CD14-positive monocyte (primary cell): Measurements from ENCODE around the gene NEO1. TPM values are rescaled to one million over a fixed set of nuclear protein-coding genes. Genes with fewer than 3 reads are reported as not detected.

Experiments used
- DNase-seq, 3 donors: peaks; one replicate each; pipeline ENCODE4 v3.0.0-alpha.2; 2011 to 2022
- H2AFZ ChIP-seq: 2 replicates; pipeline ENCODE4 v1.6.0; 2012; ENCODE audit warnings: mild to moderate bottlenecking, low read depth, low read length, inconsistent platforms; ENCODE audit not compliant: insufficient read depth, poor library complexity, severe bottlenecking
- H3K27ac ChIP-seq, 2 donors: 1 replicate in 1 of 2; 2 replicates in 1 of 2; pipeline ENCODE4 v1.5.1; 2012 to 2013; ENCODE audit warnings: low read length in 2 of 2, control low read depth in 1 of 2, inconsistent platforms in 1 of 2, low read depth in 1 of 2, mild to moderate bottlenecking in 1 of 2
- H3K27me3 ChIP-seq, 2 donors: one replicate each; pipeline versions ENCODE4 v1.6.0 to v1.6.1; 2011 to 2013; ENCODE audit warnings: low read length in 2 of 2; ENCODE audit not compliant: control insufficient read depth in 2 of 2, insufficient read depth in 2 of 2
- H3K36me3 ChIP-seq, 2 donors: replicated peaks in 1 of 2; 1 replicate in 1 of 2; 2 replicates in 1 of 2; pipeline versions ENCODE4 v1.5.1 to v1.6.1; 2012 to 2013; ENCODE audit warnings: low read length in 2 of 2, control low read depth in 1 of 2, inconsistent platforms in 1 of 2, mild to moderate bottlenecking in 1 of 2; ENCODE audit not compliant: insufficient read depth in 2 of 2, control insufficient read depth in 1 of 2
- H3K4me1 ChIP-seq, 2 donors: 1 replicate in 1 of 2; 2 replicates in 1 of 2; pipeline versions ENCODE4 v1.5.1 to v1.6.1; 2012 to 2013; ENCODE audit warnings: low read length in 2 of 2, control low read depth in 1 of 2, inconsistent platforms in 1 of 2, mild to moderate bottlenecking in 1 of 2, moderate library complexity in 1 of 2; ENCODE audit not compliant: insufficient read depth in 2 of 2, control insufficient read depth in 1 of 2
- H3K4me2 ChIP-seq: replicated peaks from 2 replicates; pipeline ENCODE3; 2012; ENCODE audit warnings: low read length, moderate library complexity, mild to moderate bottlenecking; ENCODE audit not compliant: poor library complexity, severe bottlenecking; ENCODE audit errors: extremely low read depth
- H3K4me3 ChIP-seq, 3 experiments: fragments of 200-600 bp in 1 of 3; sonication (generic) in 1 of 3; replicated peaks in 1 of 3; 1 replicate in 2 of 3; 2 replicates in 1 of 3; pipeline ENCODE4 v1.5.1; 2011 to 2013; ENCODE audit warnings: low read length in 3 of 3, mild to moderate bottlenecking in 3 of 3, control low read depth in 2 of 3, low read depth in 2 of 3, inconsistent platforms in 1 of 3, moderate library complexity in 1 of 3
- H3K79me2 ChIP-seq: 2 replicates; pipeline ENCODE4 v1.6.0; 2012; ENCODE audit warnings: mild to moderate bottlenecking, control low read depth, inconsistent platforms, low read length, moderate library complexity; ENCODE audit not compliant: insufficient read depth
- H3K9ac ChIP-seq: 2 replicates; pipeline ENCODE4 v1.6.0; 2017; ENCODE audit warnings: low read length, mild to moderate bottlenecking; ENCODE audit not compliant: insufficient read depth, poor library complexity, severe bottlenecking
- H3K9me3 ChIP-seq, 2 donors: replicated peaks in 1 of 2; 1 replicate in 1 of 2; 2 replicates in 1 of 2; pipeline versions ENCODE4 v1.5.1 to v1.6.1; 2012 to 2013; ENCODE audit warnings: low read length in 2 of 2, control low read depth in 1 of 2; ENCODE audit not compliant: control insufficient read depth in 1 of 2, insufficient read depth in 1 of 2
- H4K20me1 ChIP-seq: 2 replicates; pipeline ENCODE4 v1.6.0; 2012; ENCODE audit warnings: mild to moderate bottlenecking, low read length, control low read depth, moderate library complexity; ENCODE audit not compliant: insufficient read depth
- H3K27ac Mint-ChIP-seq, 7 donors: one replicate each; pipeline ENCODE4 v1.8.0; 2020; ENCODE audit warnings: mild to moderate bottlenecking in 7 of 7, mixed read lengths in 7 of 7, moderate library complexity in 6 of 7, inconsistent platforms in 2 of 7
- H3K27me3 Mint-ChIP-seq, 3 donors: one replicate each; pipeline ENCODE4 v1.8.0; 2021 to 2022; ENCODE audit warnings: low read depth in 3 of 3, mild to moderate bottlenecking in 3 of 3, mixed read lengths in 3 of 3, moderate library complexity in 3 of 3, inconsistent platforms in 1 of 3
- H3K36me3 Mint-ChIP-seq, 2 donors: one replicate each; pipeline ENCODE4 v1.8.0; 2020; ENCODE audit warnings: mixed read lengths in 2 of 2, inconsistent platforms in 1 of 2, mild to moderate bottlenecking in 1 of 2
- H3K4me1 Mint-ChIP-seq: one replicate; pipeline ENCODE4 v1.8.0; 2020; ENCODE audit warnings: mild to moderate bottlenecking, mixed read lengths
- H3K4me3 Mint-ChIP-seq, 2 donors: one replicate each; pipeline ENCODE4 v1.8.0; 2020; ENCODE audit warnings: mild to moderate bottlenecking in 2 of 2, mixed read lengths in 2 of 2, moderate library complexity in 1 of 2
- H3K9me3 Mint-ChIP-seq, 7 donors: one replicate each; pipeline ENCODE4 v1.8.0; 2020 to 2022; ENCODE audit warnings: mixed read lengths in 7 of 7, mild to moderate bottlenecking in 6 of 7, moderate library complexity in 6 of 7, inconsistent platforms in 2 of 7
- CTCF ChIP-seq: fragments of 200-600 bp; IDR thresholded peaks from one replicate; pipeline ENCODE4 v1.8.0; 2022; ENCODE audit warnings: antibody characterized with exemption, mild to moderate bottlenecking
- WGBS: methylation state at CpG from one replicate; pipeline ENCODE4 v1.1.5; 2013; ENCODE audit warnings: missing lambda C conversion rate; ENCODE audit not compliant: insufficient coverage; 5-methylcytosine and 5-hydroxymethylcytosine counted together
- intact Hi-C, 2 donors: fragments of 100-400 bp; cut with micrococcal nuclease; formaldehyde crosslinking; loops; one replicate each; pipeline versions ENCODE4 v1.15.0 to v1.15.1; 2023
- polyA plus RNA-seq, 3 donors: library from polyadenylated mRNA; depleted of rRNA in 1 of 3; unstranded in 2 of 3; stranded (reverse) in 1 of 3; fragments of 300-500 nt in 2 of 3; fragments of >200 nt in 1 of 3; fragmentation: Illumina TruSeq in 2 of 3; gene quantifications; 1 replicate in 2 of 3; 2 replicates in 1 of 3; pipeline ENCODE4 v1.2.3, GENCODE V29; 2012 to 2021

NEO1 gene
- polyA plus RNA-seq, 3 donors, result 0.03 to 0.06 TPM; not detected in 1

- Histone ChIP-seq H3K36me3 (no peaks in the 10 kb centered on the region), H3K4me1 (no peaks in the 10 kb centered on the region), H4K20me1 (no peaks in the 10 kb centered on the region), H2AFZ (no peak overlapping the region), H3K4me2 (no peak overlapping the region), H3K9me3 (no peaks in the 10 kb centered on the region), H3K4me3 (no peak overlapping the region), H3K27me3 (peaks cover 9 to 15% of the 10 kb centered on the region in 2 donors), H3K9ac (no peak overlapping the region), H3K79me2 (no peaks in the 10 kb centered on the region), H3K27ac (no peak overlapping the region)
- no peak for TF ChIP-seq CTCF
- Mint-ChIP-seq H3K27ac (no peak overlapping the region), H3K9me3 (peaks cover 0 to 2% (median 0%) of the 10 kb centered on the region in 7 donors), H3K4me1 (no peaks in the 10 kb centered on the region), H3K4me3 (no peak overlapping the region), H3K27me3 (peaks cover 6 to 27% (median 11%) of the 10 kb centered on the region in 3 donors), H3K36me3 (no peaks in the 10 kb centered on the region)
- DNase-seq, result no peak
- intact Hi-C loops, result no loop called here
Observed at GRCh38 chr15:73120269-73120668, 68.0 kb downstream of the NEO1 start.

- Histone ChIP-seq H3K27me3 (peaks cover 2 to 3% of the 10 kb centered on the region in 2 donors), H3K9ac (no peak overlapping the region), H3K9me3 (no peaks in the 10 kb centered on the region), H3K27ac (no peak overlapping the region), H4K20me1 (no peaks in the 10 kb centered on the region), H3K79me2 (no peaks in the 10 kb centered on the region), H3K4me2 (no peak overlapping the region), H3K4me1 (no peaks in the 10 kb centered on the region), H3K36me3 (no peaks in the 10 kb centered on the region), H2AFZ (no peak overlapping the region), H3K4me3 (no peak overlapping the region)
- intact Hi-C loops, result no loop called here
- H3K4me3 Mint-ChIP-seq, result no peak overlapping the region
- no peaks in the 10 kb centered on the region for H3K9me3 Mint-ChIP-seq
- 83% methylated on average over 1 of the region's 2 CpGs for WGBS
- DNase-seq, result no peak
- H3K27me3 Mint-ChIP-seq, result peaks cover 9 to 11% (median 10%) of the 10 kb centered on the region in 3 donors
- H3K27ac Mint-ChIP-seq, result no peak overlapping the region
- H3K4me1 Mint-ChIP-seq, result no peaks in the 10 kb centered on the region
- H3K36me3 Mint-ChIP-seq, result no peaks in the 10 kb centered on the region
- no peak for TF ChIP-seq CTCF
Observed at GRCh38 chr15:73125219-73125618, 73.0 kb downstream of the NEO1 start.
